Spleen (tissue), 7 donors: ENCODE results near the gene SSBP2.

Experiments used
- POLR2A ChIP-seq, 3 donors: fragments of 450-650 bp; IDR thresholded peaks; one replicate each; pipeline ENCODE4 v1.5.1; 2017; ENCODE audit warnings: antibody characterized with exemption in 3 of 3, mild to moderate bottlenecking in 1 of 3
- POLR2AphosphoS5 ChIP-seq, 3 donors: sonication (generic); formaldehyde crosslinking; IDR thresholded peaks; one replicate each; pipeline ENCODE4 v1.5.1; 2017; ENCODE audit warnings: antibody characterized with exemption in 3 of 3
- TF ChIP-seq, protein P1 (sequence below), 11 experiments: fragments of 200-600 bp in 7 of 11; fragments of 450-650 bp in 4 of 11; sonication (generic) in 4 of 11; IDR thresholded peaks in 8 of 11; conservative IDR thresholded peaks in 3 of 11; 1 replicate in 7 of 11; 2 replicates in 4 of 11; pipeline versions ENCODE4 v1.4.0 to v1.8.0; 2016 to 2021; ENCODE audit warnings: antibody characterized with exemption in 11 of 11, inconsistent platforms in 4 of 11, mild to moderate bottlenecking in 1 of 11
- donor health status: DM: no; HTN: no; CAD: no; lungs with moderate emphysema.
- donor health status: DM: no; HTN: no; CAD: no.
- donor health status: DM: no; HTN: no; CAD: no.

DNA sequence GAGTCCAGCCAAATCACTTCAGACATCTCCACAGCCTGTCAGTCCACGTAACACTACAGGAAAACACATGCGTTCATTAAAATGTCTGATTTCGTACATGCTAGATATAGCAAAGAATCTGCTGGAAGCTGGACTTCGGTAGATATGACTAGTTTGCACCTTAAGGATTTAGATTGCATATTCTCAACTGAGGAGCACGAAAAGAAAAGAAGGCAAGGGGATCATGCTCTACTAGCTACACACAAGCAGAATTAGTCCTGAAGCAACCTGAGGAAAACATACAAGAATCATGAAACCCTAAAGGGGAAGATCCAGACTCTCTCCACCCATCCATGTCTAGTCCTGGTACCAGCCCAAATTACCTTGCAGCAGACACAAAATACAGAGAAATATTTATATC, 36.1 kb upstream of the SSBP2 start:
- TF ChIP-seq, protein P1, sequence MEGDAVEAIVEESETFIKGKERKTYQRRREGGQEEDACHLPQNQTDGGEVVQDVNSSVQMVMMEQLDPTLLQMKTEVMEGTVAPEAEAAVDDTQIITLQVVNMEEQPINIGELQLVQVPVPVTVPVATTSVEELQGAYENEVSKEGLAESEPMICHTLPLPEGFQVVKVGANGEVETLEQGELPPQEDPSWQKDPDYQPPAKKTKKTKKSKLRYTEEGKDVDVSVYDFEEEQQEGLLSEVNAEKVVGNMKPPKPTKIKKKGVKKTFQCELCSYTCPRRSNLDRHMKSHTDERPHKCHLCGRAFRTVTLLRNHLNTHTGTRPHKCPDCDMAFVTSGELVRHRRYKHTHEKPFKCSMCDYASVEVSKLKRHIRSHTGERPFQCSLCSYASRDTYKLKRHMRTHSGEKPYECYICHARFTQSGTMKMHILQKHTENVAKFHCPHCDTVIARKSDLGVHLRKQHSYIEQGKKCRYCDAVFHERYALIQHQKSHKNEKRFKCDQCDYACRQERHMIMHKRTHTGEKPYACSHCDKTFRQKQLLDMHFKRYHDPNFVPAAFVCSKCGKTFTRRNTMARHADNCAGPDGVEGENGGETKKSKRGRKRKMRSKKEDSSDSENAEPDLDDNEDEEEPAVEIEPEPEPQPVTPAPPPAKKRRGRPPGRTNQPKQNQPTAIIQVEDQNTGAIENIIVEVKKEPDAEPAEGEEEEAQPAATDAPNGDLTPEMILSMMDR (IDR thresholded peaks at IDR 0.05 in 8 of 11, conservative IDR thresholded peaks at IDR 0.05 in 3 of 11), result no peak
- TF ChIP-seq POLR2AphosphoS5 (IDR thresholded peaks at IDR 0.05), result no peak
- TF ChIP-seq POLR2A (IDR thresholded peaks at IDR 0.05), result no peak
